Peyer's patch (tissue), 4 donors: ENCODE results near the gene FAM200B. TPM values are rescaled to one million over a fixed set of nuclear protein-coding genes. Genes with fewer than 3 reads are reported as not detected.

ENCODE experiments used
- DNase-seq, 3 donors: peaks; one replicate each; pipeline ENCODE4 v3.0.0-alpha.2; 2017 to 2019
- H3K27ac ChIP-seq, 4 donors: fragments of 200-600 bp; sonication (generic); one replicate each; pipeline ENCODE4 v1.5.1; 2016 to 2019
- H3K27me3 ChIP-seq, 2 donors: fragments of 200-600 bp; sonication (generic); one replicate each; pipeline ENCODE4 v1.5.1; 2019
- H3K36me3 ChIP-seq, 3 donors: fragments of 200-600 bp; sonication (generic); one replicate each; pipeline ENCODE4 v1.5.1; 2016 to 2019
- H3K4me1 ChIP-seq, 4 donors: fragments of 200-600 bp; sonication (generic); one replicate each; pipeline ENCODE4 v1.5.1; 2016 to 2019
- H3K4me3 ChIP-seq, 4 donors: fragments of 200-600 bp; sonication (generic); 1 replicate in 3 of 4; 2 replicates in 1 of 4; pipeline ENCODE4 v1.5.1; 2016 to 2019; ENCODE audit warnings: mild to moderate bottlenecking in 1 of 4
- H3K9me3 ChIP-seq, 4 donors: fragments of 200-600 bp; sonication (generic); one replicate each; pipeline ENCODE4 v1.5.1; 2016 to 2019; ENCODE audit warnings: mild to moderate bottlenecking in 1 of 4
- CTCF ChIP-seq, 6 experiments: fragments of 450-650 bp in 4 of 6; fragments of 200-600 bp in 2 of 6; sonication (generic) in 1 of 6; IDR thresholded peaks; one replicate each; pipeline ENCODE4 v1.5.1; 2017 to 2019; ENCODE audit warnings: antibody characterized with exemption in 6 of 6, mild to moderate bottlenecking in 3 of 6, moderate library complexity in 1 of 6
- POLR2A ChIP-seq, 2 donors: fragments of 450-650 bp; IDR thresholded peaks; one replicate each; pipeline ENCODE4 v1.5.1; 2017; ENCODE audit warnings: antibody characterized with exemption in 2 of 2, mild to moderate bottlenecking in 2 of 2, moderate library complexity in 2 of 2
- total RNA-seq, 4 donors: library from RNA; depleted of rRNA; stranded (reverse); fragments of >200 nt; gene quantifications; one replicate each; pipeline ENCODE4 v1.1.0, GENCODE V29; 2016

The FAM200B gene
- total RNA-seq, 4 donors from 2014 or later = 15.1 to 59.4 (median 33.9) TPM

GRCh38 chr4:15738877-15739276 is 57.2 kb downstream of the FAM200B start:
- Histone ChIP-seq H3K27me3 (no peaks in the 10 kb centered on the region), H3K36me3 (no peaks in the 10 kb centered on the region), H3K4me1 (no peaks in the 10 kb centered on the region), H3K27ac (no peak overlapping the region), H3K4me3 (no peak overlapping the region), H3K9me3 (no peaks in the 10 kb centered on the region)
- TF ChIP-seq POLR2A (IDR thresholded peaks at IDR 0.05) (no peak), CTCF (IDR thresholded peaks at IDR 0.05) (no peak)
- DNase-seq = no peak

Other genes with a start within 250 kb of the FAM200B start
- 10 to 100 TPM in 1 of 4 donors, 1 to 10 TPM in 3; 7.3 to 45.4 (median 8.9) TPM for gene CC2D2A, start 211.9 kb upstream of the FAM200B start, total RNA-seq
- gene FBXL5, start 26.5 kb upstream of the FAM200B start, total RNA-seq = 100 to 1,000 TPM in 2 of 4 donors, 10 to 100 TPM in 2; 58.7 to 104 (median 99.4) TPM
- gene BST1, start 21.2 kb downstream of the FAM200B start, total RNA-seq = 10 to 100 TPM in 3 of 4 donors, 1 to 10 TPM in 1; 7.4 to 62.5 (median 40.2) TPM
- gene CD38, start 96.5 kb downstream of the FAM200B start, total RNA-seq = 10 to 100 TPM in 1 of 4 donors, 1 to 10 TPM in 3; 2.1 to 19.0 (median 3.9) TPM